ENCODE measurements around the gene POU6F2. TPM values are rescaled to one million over a fixed set of nuclear protein-coding genes. Genes with fewer than 3 reads are reported as not detected.

The POU6F2 gene
- total RNA-seq, 1 experiment from 2014 or later, result 2.9 TPM

DNA sequence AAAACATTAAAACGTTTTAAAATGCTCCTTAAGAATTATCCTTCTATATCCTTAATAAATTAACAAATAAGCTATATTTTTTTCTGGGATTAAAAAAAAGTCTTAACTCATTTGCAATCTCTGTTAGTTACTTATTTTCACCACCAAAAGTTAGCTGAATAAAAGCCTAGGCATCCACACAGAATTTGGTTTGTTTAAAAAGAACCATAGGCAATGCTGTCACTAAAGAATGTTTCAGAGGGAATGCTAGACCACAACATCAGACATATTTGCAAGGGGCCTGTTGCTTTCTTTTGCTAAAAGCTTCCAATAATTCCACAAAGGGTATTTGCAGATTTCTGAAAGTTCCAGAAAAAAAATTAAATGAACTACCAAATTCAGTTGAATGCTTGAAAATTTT lies 244.2 kb downstream of the POU6F2 start:
- Mint-ChIP-seq H3K4me3 (no peak overlapping the region), H3K36me3 (no peaks in the 10 kb centered on the region), H3K27me3 (ENCODE audit: low read depth) (no peaks in the 10 kb centered on the region), H3K4me1 (peaks cover 8% of the 10 kb centered on the region; the same call in 1 of the 2 replicates), H3K9me3 (peaks cover 9% of the 10 kb centered on the region), H3K27ac (no peak overlapping the region)
- ATAC-seq, result no peak
- ChIA-PET CTCF (no interaction called here), POLR2A (no interaction called here)
- TF ChIP-seq, protein P1, sequence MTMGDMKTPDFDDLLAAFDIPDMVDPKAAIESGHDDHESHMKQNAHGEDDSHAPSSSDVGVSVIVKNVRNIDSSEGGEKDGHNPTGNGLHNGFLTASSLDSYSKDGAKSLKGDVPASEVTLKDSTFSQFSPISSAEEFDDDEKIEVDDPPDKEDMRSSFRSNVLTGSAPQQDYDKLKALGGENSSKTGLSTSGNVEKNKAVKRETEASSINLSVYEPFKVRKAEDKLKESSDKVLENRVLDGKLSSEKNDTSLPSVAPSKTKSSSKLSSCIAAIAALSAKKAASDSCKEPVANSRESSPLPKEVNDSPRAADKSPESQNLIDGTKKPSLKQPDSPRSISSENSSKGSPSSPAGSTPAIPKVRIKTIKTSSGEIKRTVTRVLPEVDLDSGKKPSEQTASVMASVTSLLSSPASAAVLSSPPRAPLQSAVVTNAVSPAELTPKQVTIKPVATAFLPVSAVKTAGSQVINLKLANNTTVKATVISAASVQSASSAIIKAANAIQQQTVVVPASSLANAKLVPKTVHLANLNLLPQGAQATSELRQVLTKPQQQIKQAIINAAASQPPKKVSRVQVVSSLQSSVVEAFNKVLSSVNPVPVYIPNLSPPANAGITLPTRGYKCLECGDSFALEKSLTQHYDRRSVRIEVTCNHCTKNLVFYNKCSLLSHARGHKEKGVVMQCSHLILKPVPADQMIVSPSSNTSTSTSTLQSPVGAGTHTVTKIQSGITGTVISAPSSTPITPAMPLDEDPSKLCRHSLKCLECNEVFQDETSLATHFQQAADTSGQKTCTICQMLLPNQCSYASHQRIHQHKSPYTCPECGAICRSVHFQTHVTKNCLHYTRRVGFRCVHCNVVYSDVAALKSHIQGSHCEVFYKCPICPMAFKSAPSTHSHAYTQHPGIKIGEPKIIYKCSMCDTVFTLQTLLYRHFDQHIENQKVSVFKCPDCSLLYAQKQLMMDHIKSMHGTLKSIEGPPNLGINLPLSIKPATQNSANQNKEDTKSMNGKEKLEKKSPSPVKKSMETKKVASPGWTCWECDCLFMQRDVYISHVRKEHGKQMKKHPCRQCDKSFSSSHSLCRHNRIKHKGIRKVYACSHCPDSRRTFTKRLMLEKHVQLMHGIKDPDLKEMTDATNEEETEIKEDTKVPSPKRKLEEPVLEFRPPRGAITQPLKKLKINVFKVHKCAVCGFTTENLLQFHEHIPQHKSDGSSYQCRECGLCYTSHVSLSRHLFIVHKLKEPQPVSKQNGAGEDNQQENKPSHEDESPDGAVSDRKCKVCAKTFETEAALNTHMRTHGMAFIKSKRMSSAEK (CRISPR knock-in tag; IDR thresholded peaks at IDR 0.05; ENCODE audit: borderline replicate concordance), result no peak
- TF ChIP-seq ZNF263 (CRISPR knock-in tag; IDR thresholded peaks at IDR 0.05; ENCODE audit: low read depth) (no peak), TP53 (CRISPR knock-in tag; IDR thresholded peaks at IDR 0.05) (no peak), FOXK1 (CRISPR knock-in tag; IDR thresholded peaks at IDR 0.05) (no peak), IRF2 (CRISPR knock-in tag; IDR thresholded peaks at IDR 0.05; ENCODE audit: borderline replicate concordance, low read depth) (no peak), CREM (CRISPR knock-in tag; IDR thresholded peaks at IDR 0.05) (no peak), GABPB1 (CRISPR knock-in tag; IDR thresholded peaks at IDR 0.05) (no peak), ZNF138 (CRISPR knock-in tag; conservative IDR thresholded peaks at IDR 0.05) (no peak)
- TF ChIP-seq, protein P2, sequence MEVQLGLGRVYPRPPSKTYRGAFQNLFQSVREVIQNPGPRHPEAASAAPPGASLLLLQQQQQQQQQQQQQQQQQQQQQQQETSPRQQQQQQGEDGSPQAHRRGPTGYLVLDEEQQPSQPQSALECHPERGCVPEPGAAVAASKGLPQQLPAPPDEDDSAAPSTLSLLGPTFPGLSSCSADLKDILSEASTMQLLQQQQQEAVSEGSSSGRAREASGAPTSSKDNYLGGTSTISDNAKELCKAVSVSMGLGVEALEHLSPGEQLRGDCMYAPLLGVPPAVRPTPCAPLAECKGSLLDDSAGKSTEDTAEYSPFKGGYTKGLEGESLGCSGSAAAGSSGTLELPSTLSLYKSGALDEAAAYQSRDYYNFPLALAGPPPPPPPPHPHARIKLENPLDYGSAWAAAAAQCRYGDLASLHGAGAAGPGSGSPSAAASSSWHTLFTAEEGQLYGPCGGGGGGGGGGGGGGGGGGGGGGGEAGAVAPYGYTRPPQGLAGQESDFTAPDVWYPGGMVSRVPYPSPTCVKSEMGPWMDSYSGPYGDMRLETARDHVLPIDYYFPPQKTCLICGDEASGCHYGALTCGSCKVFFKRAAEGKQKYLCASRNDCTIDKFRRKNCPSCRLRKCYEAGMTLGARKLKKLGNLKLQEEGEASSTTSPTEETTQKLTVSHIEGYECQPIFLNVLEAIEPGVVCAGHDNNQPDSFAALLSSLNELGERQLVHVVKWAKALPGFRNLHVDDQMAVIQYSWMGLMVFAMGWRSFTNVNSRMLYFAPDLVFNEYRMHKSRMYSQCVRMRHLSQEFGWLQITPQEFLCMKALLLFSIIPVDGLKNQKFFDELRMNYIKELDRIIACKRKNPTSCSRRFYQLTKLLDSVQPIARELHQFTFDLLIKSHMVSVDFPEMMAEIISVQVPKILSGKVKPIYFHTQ (CRISPR knock-in tag; IDR thresholded peaks at IDR 0.05), result no peak
- TF ChIP-seq, protein P3, sequence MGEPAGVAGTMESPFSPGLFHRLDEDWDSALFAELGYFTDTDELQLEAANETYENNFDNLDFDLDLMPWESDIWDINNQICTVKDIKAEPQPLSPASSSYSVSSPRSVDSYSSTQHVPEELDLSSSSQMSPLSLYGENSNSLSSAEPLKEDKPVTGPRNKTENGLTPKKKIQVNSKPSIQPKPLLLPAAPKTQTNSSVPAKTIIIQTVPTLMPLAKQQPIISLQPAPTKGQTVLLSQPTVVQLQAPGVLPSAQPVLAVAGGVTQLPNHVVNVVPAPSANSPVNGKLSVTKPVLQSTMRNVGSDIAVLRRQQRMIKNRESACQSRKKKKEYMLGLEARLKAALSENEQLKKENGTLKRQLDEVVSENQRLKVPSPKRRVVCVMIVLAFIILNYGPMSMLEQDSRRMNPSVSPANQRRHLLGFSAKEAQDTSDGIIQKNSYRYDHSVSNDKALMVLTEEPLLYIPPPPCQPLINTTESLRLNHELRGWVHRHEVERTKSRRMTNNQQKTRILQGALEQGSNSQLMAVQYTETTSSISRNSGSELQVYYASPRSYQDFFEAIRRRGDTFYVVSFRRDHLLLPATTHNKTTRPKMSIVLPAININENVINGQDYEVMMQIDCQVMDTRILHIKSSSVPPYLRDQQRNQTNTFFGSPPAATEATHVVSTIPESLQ (CRISPR knock-in tag; IDR thresholded peaks at IDR 0.05), result no peak
- no peak for DNase-seq (ENCODE audit: low spot score)

DNA sequence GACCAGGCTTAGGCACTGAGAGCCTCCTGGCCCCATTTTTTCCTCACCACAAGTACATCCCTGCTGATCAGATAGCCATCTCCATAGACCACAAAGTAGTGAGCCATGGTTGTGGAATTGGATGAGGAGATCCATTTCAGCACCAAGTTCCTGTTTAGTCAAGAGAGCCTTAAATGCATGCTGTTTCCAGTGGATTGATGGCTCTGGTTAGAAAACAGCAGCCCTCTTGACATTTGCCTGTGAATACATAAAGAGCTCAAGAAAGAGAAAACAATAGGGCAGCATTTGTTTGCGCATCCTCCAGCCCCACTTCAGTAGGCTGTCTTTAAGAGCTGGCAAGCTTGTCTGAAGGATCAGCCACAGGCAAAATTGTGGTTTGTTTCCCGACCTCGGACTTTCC lies 251.2 kb downstream of the POU6F2 start:
- ATAC-seq (peak; percentile 83), DNase-seq (ENCODE audit: low spot score) (no peak)
- no peaks in the 10 kb centered on the region for H3K36me3 Mint-ChIP-seq
- H3K4me1 Mint-ChIP-seq, result peaks cover 23% of the 10 kb centered on the region
- H3K4me3 Mint-ChIP-seq, result no peak overlapping the region
- ChIA-PET POLR2A (no interaction called here), CTCF (no interaction called here)
- H3K27ac Mint-ChIP-seq, result no peak overlapping the region
- TF ChIP-seq CBFB (CRISPR knock-in tag; IDR thresholded peaks at IDR 0.05; ENCODE audit: low read depth), result no peak
- TF ChIP-seq GABPB1 (CRISPR knock-in tag; IDR thresholded peaks at IDR 0.05), result no peak
- no peak for TF ChIP-seq RELA (CRISPR knock-in tag; IDR thresholded peaks at IDR 0.05; ENCODE audit: borderline replicate concordance)
- TF ChIP-seq TCF7 (CRISPR knock-in tag; IDR thresholded peaks at IDR 0.05; ENCODE audit: low read depth), result no peak
- no peak for TF ChIP-seq NR2C2 (CRISPR knock-in tag; IDR thresholded peaks at IDR 0.05)
- no peak for TF ChIP-seq ZBTB21 (CRISPR knock-in tag; IDR thresholded peaks at IDR 0.05; ENCODE audit: borderline replicate concordance)
- no peaks in the 10 kb centered on the region for H3K9me3 Mint-ChIP-seq
- no peaks in the 10 kb centered on the region for H3K27me3 Mint-ChIP-seq (ENCODE audit: low read depth)
